Measurements from ENCODE around the gene SMARCA4. TPM values are rescaled to one million over a fixed set of nuclear protein-coding genes. Genes with fewer than 3 reads are reported as not detected.
"Not testable (repeated sequence)": the region's sequence is repeated elsewhere in the genome, so short reads cannot be mapped to it uniquely, and the experiment has no call there.

Gene SMARCA4
- total RNA-seq, 1 experiment from 2014 or later, result 104 TPM

DNA sequence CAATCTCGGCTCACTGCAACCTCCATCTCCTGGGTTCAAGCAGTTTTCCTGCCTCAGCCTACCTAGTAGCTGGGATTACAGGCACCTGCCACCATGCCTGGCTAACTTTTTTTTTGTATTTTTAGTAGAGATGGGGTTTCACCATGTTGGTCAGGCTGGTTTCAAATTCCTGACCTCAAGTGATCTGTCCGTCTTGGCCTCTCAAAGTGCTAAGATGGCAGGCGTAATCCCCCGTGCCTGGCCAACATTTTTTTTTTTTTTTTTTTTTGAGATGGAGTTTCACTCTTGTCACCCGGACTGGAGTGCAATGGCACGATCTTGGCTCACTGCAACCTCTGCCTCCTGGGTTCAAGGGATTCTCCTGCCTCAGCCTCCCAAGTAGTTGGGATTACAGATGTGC lies 31.3 kb downstream of the SMARCA4 start:
- not testable (repeated sequence) for H3K4me1 ChIP-seq (replicated peaks)

DNA sequence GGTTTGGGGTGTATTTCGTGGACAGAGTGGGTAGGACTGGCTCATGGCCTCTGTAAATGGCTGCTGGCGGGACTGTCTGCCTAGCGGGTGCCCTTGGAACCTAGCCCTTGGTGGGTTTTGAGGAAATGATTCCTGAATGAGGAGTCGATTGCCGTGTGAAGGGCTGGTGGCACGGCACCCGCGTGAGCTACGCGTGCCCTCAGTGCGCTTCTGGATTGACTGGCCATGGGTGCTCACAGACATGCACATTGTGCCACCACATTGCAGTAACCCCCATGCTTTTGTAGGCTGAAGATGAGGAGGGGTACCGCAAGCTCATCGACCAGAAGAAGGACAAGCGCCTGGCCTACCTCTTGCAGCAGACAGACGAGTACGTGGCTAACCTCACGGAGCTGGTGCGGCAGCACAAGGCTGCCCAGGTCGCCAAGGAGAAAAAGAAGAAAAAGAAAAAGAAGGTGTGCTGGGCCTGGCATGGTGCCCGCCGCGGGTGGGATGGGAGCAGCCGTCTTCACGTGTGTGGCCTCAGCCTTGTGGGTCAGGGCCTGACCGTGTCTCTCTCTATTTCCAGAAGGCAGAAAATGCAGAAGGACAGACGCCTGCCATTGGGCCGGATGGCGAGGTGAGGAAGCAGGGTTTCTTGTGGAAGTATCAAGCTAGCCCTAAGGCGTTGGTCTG lies 35.2 kb downstream of the SMARCA4 start:
- Histone ChIP-seq H3K36me3 (peaks cover 79% of the 10 kb centered on the region), H3K4me3 (no peak overlapping the region), H3K4me1 (replicated peaks) (no peaks in the 10 kb centered on the region), H3K27ac (no peak overlapping the region), H3K27me3 (replicated peaks) (no peaks in the 10 kb centered on the region), H3K9me3 (replicated peaks) (no peaks in the 10 kb centered on the region)
- no peak for DNase-seq (ENCODE audit: low read depth in 1 of 2, low spot score in 2 of 2)

More for the DNA sequence above, 31.3 kb downstream of the SMARCA4 start:
- H3K27ac ChIP-seq; H3K9me3 ChIP-seq (replicated peaks); DNase-seq (ENCODE audit: low read depth in 1 of 2, low spot score in 2 of 2); H3K4me3 ChIP-seq; H3K27me3 ChIP-seq (replicated peaks): not testable (repeated sequence)
- peaks cover 80% of the 10 kb centered on the region for H3K36me3 ChIP-seq

DNA sequence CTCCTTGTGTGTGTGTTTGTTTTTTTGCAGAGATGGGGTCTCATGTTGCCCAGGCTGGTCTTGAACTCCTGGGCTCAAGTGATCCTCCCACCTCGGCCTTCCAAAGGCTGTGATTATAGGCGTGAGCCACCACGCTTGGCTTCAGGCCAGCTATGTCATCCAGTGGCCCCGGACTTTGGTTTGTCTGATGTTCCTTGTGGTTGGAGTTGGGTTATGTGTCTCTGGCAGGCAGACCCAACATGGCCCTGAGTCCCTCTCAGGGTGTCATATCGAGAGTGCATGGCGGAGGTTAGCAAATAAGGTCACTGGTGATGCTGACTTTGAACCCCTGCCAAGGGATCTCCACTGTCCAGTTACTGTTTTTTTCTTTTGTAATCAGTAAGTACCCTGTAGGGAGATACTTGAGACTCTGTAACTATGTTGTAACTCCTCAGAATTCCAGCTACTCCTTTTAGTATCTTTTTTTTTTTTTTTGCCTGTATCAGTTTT lies 37.3 kb downstream of the SMARCA4 start:
- Histone ChIP-seq H3K36me3 (peaks cover 77% of the 10 kb centered on the region), H3K27me3 (replicated peaks) (no peaks in the 10 kb centered on the region), H3K4me1 (replicated peaks) (no peaks in the 10 kb centered on the region), H3K4me3 (no peak overlapping the region), H3K9me3 (replicated peaks) (no peaks in the 10 kb centered on the region), H3K27ac (no peak overlapping the region)
- no peak for DNase-seq (ENCODE audit: low read depth in 1 of 2, low spot score in 2 of 2)

DNA sequence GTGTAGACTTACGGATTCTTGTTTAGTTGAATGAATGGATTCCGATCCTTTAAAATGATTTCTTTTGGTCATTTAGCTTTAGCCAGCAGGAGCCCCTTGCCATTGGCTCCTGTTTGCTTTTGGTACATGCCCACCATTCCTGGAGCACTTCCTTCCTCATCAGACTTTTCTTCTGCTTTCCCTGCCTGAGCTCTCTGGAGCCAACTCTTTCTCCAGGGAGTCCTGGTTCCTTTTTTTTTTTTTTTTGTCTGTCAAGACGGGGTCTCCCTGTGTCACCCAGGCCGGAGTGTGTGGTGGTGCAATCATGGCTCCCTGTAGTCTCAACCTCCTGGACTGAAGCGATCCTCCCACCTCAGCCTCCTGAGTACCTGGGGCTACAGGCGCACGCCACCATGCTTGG lies 37.8 kb downstream of the SMARCA4 start:
- no peak for DNase-seq (ENCODE audit: low read depth in 1 of 2, low spot score in 2 of 2)
- Histone ChIP-seq H3K4me1 (replicated peaks) (no peaks in the 10 kb centered on the region), H3K36me3 (peaks cover 81% of the 10 kb centered on the region)

DNA sequence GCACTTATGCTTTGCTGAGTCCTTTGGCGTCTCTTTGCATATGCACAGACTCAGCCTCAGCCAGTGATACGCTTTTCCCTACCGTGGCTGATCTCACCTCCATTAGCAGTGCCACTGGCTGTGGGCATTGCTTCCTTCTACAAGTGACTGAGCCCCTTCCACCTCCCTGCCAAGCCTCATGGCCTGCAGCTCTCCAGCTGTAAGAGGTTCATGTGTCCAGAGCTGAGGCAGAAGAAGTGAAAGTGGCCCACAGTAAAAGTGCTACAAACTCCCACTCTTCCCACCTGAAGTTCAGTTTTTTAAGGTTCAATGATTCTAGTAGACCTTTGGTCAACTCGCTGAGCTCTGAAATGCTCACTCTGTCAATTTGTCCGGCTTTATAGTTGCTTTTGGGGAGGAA lies 44.7 kb downstream of the SMARCA4 start:
- Histone ChIP-seq H3K9me3 (replicated peaks) (no peaks in the 10 kb centered on the region), H3K27me3 (replicated peaks) (no peaks in the 10 kb centered on the region), H3K4me1 (replicated peaks) (no peaks in the 10 kb centered on the region), H3K4me3 (no peak overlapping the region), H3K36me3 (peaks cover 74% of the 10 kb centered on the region), H3K27ac (no peak overlapping the region)
- DNase-seq (ENCODE audit: low read depth in 1 of 2, low spot score in 2 of 2), result no peak

More for the DNA sequence above, 37.8 kb downstream of the SMARCA4 start:
- H3K9me3 ChIP-seq (replicated peaks), result no peaks in the 10 kb centered on the region
- no peak overlapping the region for H3K4me3 ChIP-seq
- H3K27me3 ChIP-seq (replicated peaks), result no peaks in the 10 kb centered on the region
- no peak overlapping the region for H3K27ac ChIP-seq

DNA sequence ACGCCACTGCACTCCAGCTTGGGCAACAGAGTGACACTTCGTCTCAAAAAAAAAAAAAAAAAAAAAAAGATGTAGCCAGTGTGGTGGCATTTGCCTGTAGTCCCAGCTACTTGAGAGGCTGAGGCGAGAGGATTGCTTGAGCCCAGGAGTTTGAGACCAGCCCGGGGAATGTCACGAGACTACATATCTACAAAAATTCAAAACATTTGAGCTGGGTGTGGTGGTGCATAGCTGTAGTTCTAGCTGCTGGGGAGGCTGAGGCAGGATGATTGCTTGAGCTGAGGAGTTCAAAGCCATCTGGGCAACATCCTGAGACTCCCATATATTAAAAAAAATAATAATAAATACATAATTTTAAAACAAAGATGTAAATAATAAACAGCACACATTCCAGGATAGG lies 46.6 kb downstream of the SMARCA4 start:
- no peaks in the 10 kb centered on the region for H3K9me3 ChIP-seq (replicated peaks)
- H3K27me3 ChIP-seq (replicated peaks), result no peaks in the 10 kb centered on the region
- no peaks in the 10 kb centered on the region for H3K4me1 ChIP-seq (replicated peaks)
- peaks cover 81% of the 10 kb centered on the region for H3K36me3 ChIP-seq
- H3K4me3 ChIP-seq, result no peak overlapping the region
- no peak for DNase-seq (ENCODE audit: low read depth in 1 of 2, low spot score in 2 of 2)
- no peak overlapping the region for H3K27ac ChIP-seq

DNA sequence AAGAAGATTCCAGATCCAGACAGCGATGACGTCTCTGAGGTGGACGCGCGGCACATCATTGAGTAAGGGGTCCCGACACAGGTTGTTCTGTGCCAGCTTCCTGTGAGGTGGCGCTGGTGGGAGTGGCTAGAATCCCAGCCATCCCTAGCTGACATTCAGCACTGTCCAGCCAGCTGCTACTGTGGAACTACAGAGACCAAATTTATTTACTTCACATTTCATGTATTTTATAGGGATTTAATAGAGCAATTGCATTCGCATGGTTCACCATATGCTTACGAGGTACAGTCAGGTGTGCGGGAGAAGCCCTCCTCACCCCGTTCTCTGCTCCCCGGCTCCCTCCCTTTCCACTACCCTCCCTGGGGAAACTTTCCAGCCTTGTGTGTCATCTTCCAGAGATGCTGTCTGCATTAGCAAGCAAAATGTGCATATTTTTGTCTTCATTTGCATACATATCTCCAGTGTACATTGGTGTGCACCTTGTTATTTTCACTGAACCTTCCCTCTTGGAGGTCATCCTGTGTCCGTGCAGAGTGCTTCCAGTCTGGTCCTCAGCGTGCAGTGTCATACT lies 47.2 kb downstream of the SMARCA4 start:
- Histone ChIP-seq H3K9me3 (replicated peaks) (no peaks in the 10 kb centered on the region), H3K27ac (no peak overlapping the region), H3K4me1 (replicated peaks) (no peaks in the 10 kb centered on the region), H3K4me3 (no peak overlapping the region), H3K27me3 (replicated peaks) (no peaks in the 10 kb centered on the region), H3K36me3 (peaks cover 84% of the 10 kb centered on the region)
- no peak for DNase-seq (ENCODE audit: low read depth in 1 of 2, low spot score in 2 of 2)

DNA sequence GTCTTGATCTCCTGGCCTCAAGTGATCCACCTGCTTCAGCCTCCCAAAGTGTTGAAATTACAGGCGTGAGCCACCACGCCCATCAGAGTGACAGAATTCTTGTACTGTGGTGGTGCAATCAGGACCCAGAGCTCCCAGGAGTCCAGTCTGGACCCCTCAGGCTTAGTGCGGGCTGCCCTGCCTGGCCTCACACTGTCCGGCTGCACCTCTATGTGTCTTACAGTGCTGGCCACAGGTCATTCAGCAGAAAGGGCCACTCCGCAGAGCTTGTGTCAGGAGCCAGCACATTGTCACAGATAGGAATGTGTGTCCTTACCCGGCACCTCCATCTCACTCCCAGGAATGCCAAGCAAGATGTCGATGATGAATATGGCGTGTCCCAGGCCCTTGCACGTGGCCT lies 49.2 kb downstream of the SMARCA4 start:
- no peak for DNase-seq (ENCODE audit: low read depth in 1 of 2, low spot score in 2 of 2)
- Histone ChIP-seq H3K9me3 (replicated peaks) (no peaks in the 10 kb centered on the region), H3K4me1 (replicated peaks) (no peaks in the 10 kb centered on the region), H3K36me3 (peaks cover 85% of the 10 kb centered on the region), H3K4me3 (no peak overlapping the region), H3K27me3 (replicated peaks) (no peaks in the 10 kb centered on the region), H3K27ac (no peak overlapping the region)

DNA sequence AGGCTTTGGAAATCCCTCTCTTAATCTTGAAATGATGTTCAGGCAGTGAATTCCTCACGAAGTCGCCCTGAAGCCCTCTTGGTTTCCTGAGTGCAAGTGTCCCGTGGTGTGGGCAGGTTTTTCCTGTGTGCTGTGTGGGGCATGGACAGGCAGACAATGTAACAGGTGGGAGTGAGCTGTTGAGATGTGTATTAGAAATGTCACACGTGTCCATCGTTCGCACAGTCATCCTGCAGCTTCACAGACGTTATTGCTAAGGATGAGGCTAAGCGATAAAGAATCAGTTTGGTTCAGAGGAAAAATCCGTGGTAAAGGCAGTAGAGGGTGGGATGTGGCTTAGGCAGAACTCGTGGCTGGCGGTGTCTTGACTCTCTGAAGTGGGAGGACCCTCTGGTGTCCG lies 51.7 kb downstream of the SMARCA4 start:
- Histone ChIP-seq H3K27ac (no peak overlapping the region), H3K4me3 (no peak overlapping the region), H3K36me3 (peaks cover 90% of the 10 kb centered on the region), H3K4me1 (replicated peaks) (no peaks in the 10 kb centered on the region), H3K9me3 (replicated peaks) (no peaks in the 10 kb centered on the region), H3K27me3 (replicated peaks) (no peaks in the 10 kb centered on the region)
- DNase-seq (ENCODE audit: low read depth in 1 of 2, low spot score in 2 of 2), result no peak

DNA sequence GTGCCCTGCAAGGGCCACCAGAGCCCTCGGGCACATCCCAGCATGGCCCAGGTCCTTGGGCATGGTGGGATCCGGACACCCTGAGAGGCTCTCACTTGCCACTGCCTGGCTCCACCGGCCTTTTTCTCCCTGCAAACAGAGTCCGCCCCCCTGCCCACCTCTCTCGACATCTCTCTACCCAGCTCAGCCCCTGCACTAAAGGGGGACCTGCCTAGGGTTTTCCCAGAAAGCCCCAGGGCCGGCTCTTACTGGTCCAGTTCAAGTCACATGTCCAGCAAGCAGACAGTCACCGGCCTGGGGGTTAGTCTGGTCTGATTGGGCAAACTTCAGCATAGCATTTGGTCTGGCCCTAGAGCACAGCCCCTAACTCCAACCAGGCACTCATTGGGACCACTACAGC lies 52.9 kb downstream of the SMARCA4 start:
- Histone ChIP-seq H3K4me1 (replicated peaks) (no peaks in the 10 kb centered on the region), H3K27ac (no peak overlapping the region), H3K36me3 (peaks cover 93% of the 10 kb centered on the region), H3K9me3 (replicated peaks) (no peaks in the 10 kb centered on the region), H3K27me3 (replicated peaks) (no peaks in the 10 kb centered on the region), H3K4me3 (no peak overlapping the region)
- DNase-seq (ENCODE audit: low read depth in 1 of 2, low spot score in 2 of 2), result no peak

DNA sequence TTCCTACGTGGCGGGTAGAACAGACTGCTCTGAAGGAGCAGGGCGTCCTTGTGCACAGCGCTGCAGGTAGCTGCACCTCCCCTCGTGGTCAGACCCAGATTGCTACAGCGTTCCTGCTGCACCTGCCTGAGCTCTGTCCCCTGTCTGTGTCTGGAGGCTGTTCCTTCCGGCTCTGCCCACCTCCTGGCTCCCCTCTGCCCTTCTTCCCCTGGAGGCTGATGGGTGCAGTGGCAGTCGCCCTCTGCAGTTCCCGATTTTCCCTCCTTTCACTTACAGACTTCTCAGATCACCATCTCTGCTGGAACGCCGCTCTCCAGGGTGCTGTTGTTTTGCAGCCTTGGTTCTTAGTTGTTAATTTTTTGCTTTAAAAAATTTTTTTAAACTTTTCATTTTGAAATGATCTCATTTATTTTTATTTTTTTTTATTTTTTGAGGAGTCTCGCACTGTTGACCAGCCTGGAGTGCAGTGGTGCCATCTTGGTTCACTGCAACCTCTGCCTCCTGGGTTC lies 53.6 kb downstream of the SMARCA4 start:
- H3K9me3 ChIP-seq (replicated peaks), result no peaks in the 10 kb centered on the region
- H3K36me3 ChIP-seq, result peaks cover 96% of the 10 kb centered on the region
- H3K27ac ChIP-seq, result no peak overlapping the region
- DNase-seq (ENCODE audit: low read depth in 1 of 2, low spot score in 2 of 2), result no peak
- H3K4me3 ChIP-seq, result no peak overlapping the region
- H3K27me3 ChIP-seq (replicated peaks), result no peaks in the 10 kb centered on the region
- H3K4me1 ChIP-seq (replicated peaks), result no peaks in the 10 kb centered on the region

DNA sequence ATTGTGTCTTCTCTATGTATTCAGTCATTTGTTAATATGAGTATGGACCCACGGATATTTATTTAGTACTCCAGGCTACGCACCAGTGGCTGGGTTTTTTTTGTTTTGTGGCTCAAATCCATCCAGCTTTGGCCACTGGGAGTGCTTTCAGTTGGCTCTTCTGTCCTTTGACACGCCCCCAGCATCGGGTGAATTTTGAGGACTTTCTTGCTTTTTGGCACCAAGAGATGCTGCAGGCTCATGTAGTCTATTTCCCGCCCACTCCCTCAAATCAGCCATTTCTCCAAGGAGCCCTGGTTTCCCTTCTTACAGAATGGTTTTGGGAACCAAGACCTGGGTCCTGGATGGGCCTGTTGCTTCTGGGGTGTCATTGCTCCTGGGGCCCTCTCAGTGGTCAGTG lies 55.8 kb downstream of the SMARCA4 start:
- Histone ChIP-seq H3K27ac (no peak overlapping the region), H3K4me3 (no peak overlapping the region), H3K36me3 (peaks cover 93% of the 10 kb centered on the region), H3K27me3 (replicated peaks) (no peaks in the 10 kb centered on the region), H3K9me3 (replicated peaks) (no peaks in the 10 kb centered on the region), H3K4me1 (replicated peaks) (no peaks in the 10 kb centered on the region)
- DNase-seq (ENCODE audit: low read depth in 1 of 2, low spot score in 2 of 2), result no peak

DNA sequence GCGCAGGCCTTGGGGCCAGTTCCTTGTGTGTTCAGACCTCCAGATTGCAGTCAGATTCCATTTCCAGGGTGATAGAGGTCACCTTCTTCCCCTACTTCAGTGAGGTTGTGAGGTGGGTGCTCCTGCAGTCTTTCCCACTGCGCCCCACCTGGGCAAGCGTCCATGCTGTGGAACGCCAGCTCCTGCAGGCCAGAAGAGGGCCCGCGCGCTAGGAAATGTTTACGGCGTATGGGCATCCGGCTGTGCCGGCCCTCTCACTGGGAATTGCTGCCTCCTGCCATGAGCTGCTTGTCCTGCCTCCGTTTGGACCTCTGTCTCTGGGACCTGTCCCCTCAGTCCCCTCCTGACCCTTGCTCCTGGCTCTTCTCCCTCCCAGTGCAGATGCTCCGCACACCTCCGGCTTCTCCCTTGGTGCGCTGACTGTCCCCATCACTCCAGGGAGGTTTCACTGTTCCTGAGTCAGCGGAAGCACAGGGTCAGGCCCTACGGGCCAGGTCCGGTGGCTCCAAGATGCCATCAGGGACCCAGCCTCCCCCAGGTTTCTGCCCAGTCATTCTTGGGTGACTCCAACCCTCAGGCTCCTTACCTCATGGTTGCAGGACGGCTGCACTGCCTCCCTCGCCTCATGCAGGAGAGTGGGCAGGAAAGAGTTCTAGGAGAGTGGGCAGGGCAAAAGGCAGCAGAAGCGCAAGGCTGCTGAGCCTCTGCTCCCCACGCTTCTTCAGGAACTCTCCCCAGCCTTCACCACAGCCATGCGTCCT lies 56.6 kb downstream of the SMARCA4 start:
- Histone ChIP-seq H3K9me3 (replicated peaks) (no peaks in the 10 kb centered on the region), H3K27me3 (replicated peaks) (no peaks in the 10 kb centered on the region), H3K4me1 (replicated peaks) (no peaks in the 10 kb centered on the region), H3K27ac (no peak overlapping the region), H3K36me3 (peaks cover 93% of the 10 kb centered on the region), H3K4me3 (no peak overlapping the region)
- no peak for DNase-seq (ENCODE audit: low read depth in 1 of 2, low spot score in 2 of 2)

DNA sequence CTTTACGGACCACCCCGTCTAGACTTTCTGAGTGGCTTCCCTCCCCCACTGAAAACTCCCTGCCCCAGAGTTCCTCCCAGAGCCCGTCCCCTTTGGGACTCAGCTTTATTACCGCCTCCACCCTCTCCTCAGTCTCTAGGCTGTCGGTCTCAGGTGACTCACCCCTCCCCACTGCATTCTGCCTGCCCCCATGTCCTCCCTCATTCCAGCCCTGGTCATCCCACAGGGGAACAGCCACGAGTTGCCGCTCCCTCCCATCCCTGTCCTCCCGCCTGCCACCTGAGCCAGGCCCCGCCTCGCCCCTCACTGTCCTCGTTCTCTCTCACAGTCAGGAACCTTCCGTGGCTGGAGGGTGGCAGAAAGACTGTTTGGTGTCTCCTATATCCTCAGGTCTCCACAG lies 57.3 kb downstream of the SMARCA4 start:
- H3K4me3 ChIP-seq, result no peak overlapping the region
- no peaks in the 10 kb centered on the region for H3K9me3 ChIP-seq (replicated peaks)
- no peak overlapping the region for H3K27ac ChIP-seq
- no peak for DNase-seq (ENCODE audit: low read depth in 1 of 2, low spot score in 2 of 2)
- peaks cover 93% of the 10 kb centered on the region for H3K36me3 ChIP-seq
- H3K4me1 ChIP-seq (replicated peaks), result no peaks in the 10 kb centered on the region
- no peaks in the 10 kb centered on the region for H3K27me3 ChIP-seq (replicated peaks)

All from SJSA1 (cell line).